ENCODE results near the gene C3orf85. TPM values are rescaled to one million over a fixed set of nuclear protein-coding genes. Genes with fewer than 3 reads are reported as not detected.

C3orf85 gene
- total and polyA plus RNA-seq, 10 donors = not detected

DNA sequence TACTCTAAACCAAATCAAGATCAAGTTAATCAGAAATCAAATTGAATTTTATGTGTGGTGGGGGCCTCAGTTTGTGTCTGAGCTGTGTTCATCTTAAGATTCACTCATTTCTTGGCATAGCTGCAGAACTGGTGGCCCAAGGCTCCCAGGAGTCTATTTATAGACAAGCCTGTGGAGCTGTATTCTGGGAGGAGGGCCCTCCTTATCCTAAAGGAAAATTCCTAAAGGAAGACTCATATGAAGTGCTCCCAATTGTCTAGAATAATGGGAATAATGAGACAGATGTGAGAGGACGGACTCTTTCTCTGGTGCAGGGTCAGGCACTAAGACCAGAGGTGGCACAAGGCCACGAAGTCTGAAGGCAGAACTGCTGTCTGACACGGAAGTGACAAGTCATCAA lies 38.9 kb downstream of the C3orf85 start:
- no peaks in the 10 kb centered on the region for H3K36me3 ChIP-seq
- WGBS, 5 donors = 55 to 78% (median 71%) methylated on average over 3 of the region's 3 CpGs

GRCh38 chr3:109176726-109177125 lies 40.2 kb downstream of the C3orf85 start:
- no peak for DNase-seq
- H3K4me1 ChIP-seq = no peaks in the 10 kb centered on the region
- TF ChIP-seq POLR2A (IDR thresholded peaks at IDR 0.05) (no peak), POLR2AphosphoS5 (IDR thresholded peaks at IDR 0.05) (no peak)
- TF ChIP-seq, protein P1, sequence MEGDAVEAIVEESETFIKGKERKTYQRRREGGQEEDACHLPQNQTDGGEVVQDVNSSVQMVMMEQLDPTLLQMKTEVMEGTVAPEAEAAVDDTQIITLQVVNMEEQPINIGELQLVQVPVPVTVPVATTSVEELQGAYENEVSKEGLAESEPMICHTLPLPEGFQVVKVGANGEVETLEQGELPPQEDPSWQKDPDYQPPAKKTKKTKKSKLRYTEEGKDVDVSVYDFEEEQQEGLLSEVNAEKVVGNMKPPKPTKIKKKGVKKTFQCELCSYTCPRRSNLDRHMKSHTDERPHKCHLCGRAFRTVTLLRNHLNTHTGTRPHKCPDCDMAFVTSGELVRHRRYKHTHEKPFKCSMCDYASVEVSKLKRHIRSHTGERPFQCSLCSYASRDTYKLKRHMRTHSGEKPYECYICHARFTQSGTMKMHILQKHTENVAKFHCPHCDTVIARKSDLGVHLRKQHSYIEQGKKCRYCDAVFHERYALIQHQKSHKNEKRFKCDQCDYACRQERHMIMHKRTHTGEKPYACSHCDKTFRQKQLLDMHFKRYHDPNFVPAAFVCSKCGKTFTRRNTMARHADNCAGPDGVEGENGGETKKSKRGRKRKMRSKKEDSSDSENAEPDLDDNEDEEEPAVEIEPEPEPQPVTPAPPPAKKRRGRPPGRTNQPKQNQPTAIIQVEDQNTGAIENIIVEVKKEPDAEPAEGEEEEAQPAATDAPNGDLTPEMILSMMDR (IDR thresholded peaks at IDR 0.05 in 8 of 11, conservative IDR thresholded peaks at IDR 0.05 in 3 of 11) = no peak
- H3K27me3 ChIP-seq (replicated peaks in 1 of 7) = no peaks in the 10 kb centered on the region
- H3K4me3 ChIP-seq = no peak overlapping the region
- WGBS, 5 donors = 76 to 93% (median 90%) methylated on average over 4 of the region's 4 CpGs
- no peaks in the 10 kb centered on the region for H3K36me3 ChIP-seq
- H3K27ac ChIP-seq = no peak overlapping the region
- H3K9me3 ChIP-seq = no peaks in the 10 kb centered on the region
- intact Hi-C loops (cut with DNase I; ENCODE audit: low total_unique reads) = no loop called here

More for the DNA sequence above, 38.9 kb downstream of the C3orf85 start:
- H3K9me3 ChIP-seq = no peaks in the 10 kb centered on the region
- no peaks in the 10 kb centered on the region for H3K4me1 ChIP-seq
- no peak for DNase-seq
- H3K4me3 ChIP-seq = no peak overlapping the region
- TF ChIP-seq POLR2A (IDR thresholded peaks at IDR 0.05) (no peak), POLR2AphosphoS5 (IDR thresholded peaks at IDR 0.05) (no peak)
- TF ChIP-seq, protein P1 (IDR thresholded peaks at IDR 0.05 in 8 of 11, conservative IDR thresholded peaks at IDR 0.05 in 3 of 11) = no peak
- no peaks in the 10 kb centered on the region for H3K27me3 ChIP-seq (replicated peaks in 1 of 7)
- no peak overlapping the region for H3K27ac ChIP-seq
- intact Hi-C loops (cut with DNase I; ENCODE audit: low total_unique reads) = no loop called here

GRCh38 chr3:109177908-109178307 lies 41.4 kb downstream of the C3orf85 start:
- H3K4me3 ChIP-seq = no peak overlapping the region
- TF ChIP-seq POLR2A (IDR thresholded peaks at IDR 0.05) (no peak), POLR2AphosphoS5 (IDR thresholded peaks at IDR 0.05) (no peak)
- TF ChIP-seq, protein P1 (IDR thresholded peaks at IDR 0.05 in 8 of 11, conservative IDR thresholded peaks at IDR 0.05 in 3 of 11) = no peak
- H3K27ac ChIP-seq = no peak overlapping the region
- no peaks in the 10 kb centered on the region for H3K27me3 ChIP-seq (replicated peaks in 1 of 7)
- H3K4me1 ChIP-seq = no peaks in the 10 kb centered on the region
- no peaks in the 10 kb centered on the region for H3K9me3 ChIP-seq
- 78 to 89% (median 85%) methylated on average over 5 of the region's 5 CpGs for WGBS, 5 donors
- intact Hi-C loops (cut with DNase I; ENCODE audit: low total_unique reads) = no loop called here
- H3K36me3 ChIP-seq = no peaks in the 10 kb centered on the region
- no peak for DNase-seq

- no peak for TF ChIP-seq POLR2A (IDR thresholded peaks at IDR 0.05)
- TF ChIP-seq, protein P1 (IDR thresholded peaks at IDR 0.05 in 8 of 11, conservative IDR thresholded peaks at IDR 0.05 in 3 of 11) = no peak
- TF ChIP-seq POLR2AphosphoS5 (IDR thresholded peaks at IDR 0.05) = no peak
- Histone ChIP-seq H3K27ac (no peak overlapping the region), H3K4me3 (no peak overlapping the region), H3K36me3 (no peaks in the 10 kb centered on the region), H3K27me3 (replicated peaks in 1 of 7) (no peaks in the 10 kb centered on the region), H3K9me3 (no peaks in the 10 kb centered on the region), H3K4me1 (no peaks in the 10 kb centered on the region)
- DNase-seq = no peak
- WGBS, 5 donors = 92 to 96% (median 94%) methylated on average over 1 of the region's 1 CpG
- intact Hi-C loops (cut with DNase I; ENCODE audit: low total_unique reads) = no loop called here
Measured at GRCh38 chr3:109178708-109179107, 42.2 kb downstream of the C3orf85 start.

Data from spleen (tissue), 11 donors.